Activated naive CD8-positive, alpha-beta T cell treated with anti-CD3 and anti-CD28 coated beads, Interleukin-2, amount 10 ng/mL, durations not matched to agents 7 days and 5 days (primary cell): ENCODE data around the gene EPAS1. TPM values are rescaled to one million over a fixed set of nuclear protein-coding genes. Genes with fewer than 3 reads are reported as not detected.

Experiments used
- ATAC-seq: fragments of 150-1000 bp; cut with Tn5 transposase; one replicate; pipeline ENCODE4 v1.10.0; 2021; ENCODE audit warnings: low read depth, moderate library complexity
- POLR2A ChIA-PET: fragments of 350-600 bp; sonication (Branson Sonifier 250); formaldehyde crosslinking; loops from one replicate; lab custom pipeline; 2021; ENCODE audit warnings: antibody characterized with exemption; lab: Charles Lee
- DNase-seq: peaks from one replicate; pipeline ENCODE4 v3.0.0; 2021
- H3K27ac Mint-ChIP-seq: one replicate; pipeline ENCODE4 v1.8.0; 2022; ENCODE audit warnings: mild to moderate bottlenecking, mixed read lengths
- H3K27me3 Mint-ChIP-seq: one replicate; pipeline ENCODE4 v1.8.0; 2022; ENCODE audit warnings: mild to moderate bottlenecking, moderate library complexity, mixed read lengths
- H3K36me3 Mint-ChIP-seq: one replicate; pipeline ENCODE4 v1.8.0; 2021; ENCODE audit warnings: mild to moderate bottlenecking, mixed read lengths
- H3K4me1 Mint-ChIP-seq: one replicate; pipeline ENCODE4 v1.8.0; 2021; ENCODE audit warnings: mixed read lengths
- H3K4me3 Mint-ChIP-seq: one replicate; pipeline ENCODE4 v1.8.0; 2022; ENCODE audit warnings: mild to moderate bottlenecking, moderate library complexity, mixed read lengths
- H3K9me3 Mint-ChIP-seq: one replicate; pipeline ENCODE4 v1.8.0; 2021; ENCODE audit warnings: mixed read lengths
- total RNA-seq, 2 experiments: library from RNA; stranded (reverse); gene quantifications; one replicate each; pipeline ENCODE4 v1.2.3, GENCODE V29; 2021

Gene EPAS1
- total RNA-seq, 2 experiments from 2014 or later = 11.7 to 13.1 TPM

GRCh38 chr2:46377666-46378560 is 80.7 kb downstream of the EPAS1 start:
- POLR2A ChIA-PET = no interaction called here
- no peak overlapping the region for H3K27ac Mint-ChIP-seq

GRCh38 chr2:46378616-46379015 is 81.4 kb downstream of the EPAS1 start:
- POLR2A ChIA-PET = no interaction called here
- Mint-ChIP-seq H3K27me3 (peaks cover 6% of the 10 kb centered on the region), H3K4me3 (no peak overlapping the region), H3K4me1 (no peaks in the 10 kb centered on the region), H3K27ac (no peak overlapping the region), H3K36me3 (peaks cover 1% of the 10 kb centered on the region), H3K9me3 (no peaks in the 10 kb centered on the region)
- ATAC-seq (no peak), DNase-seq (no peak)

More at GRCh38 chr2:46377666-46378560, 80.7 kb downstream of the EPAS1 start:
- Mint-ChIP-seq H3K4me1 (no peaks in the 10 kb centered on the region), H3K9me3 (peaks cover 2% of the 10 kb centered on the region), H3K27me3 (peaks cover 6% of the 10 kb centered on the region), H3K36me3 (peaks cover 1% of the 10 kb centered on the region), H3K4me3 (no peak overlapping the region)
- no peak for DNase-seq
- ATAC-seq = no peak

GRCh38 chr2:46379213-46380037 is 82.2 kb downstream of the EPAS1 start:
- H3K27me3 Mint-ChIP-seq = peaks cover 5% of the 10 kb centered on the region
- H3K36me3 Mint-ChIP-seq = peaks cover 1% of the 10 kb centered on the region
- ATAC-seq (no peak), DNase-seq (no peak)
- POLR2A ChIA-PET = no interaction called here
- no peaks in the 10 kb centered on the region for H3K4me1 Mint-ChIP-seq
- no peaks in the 10 kb centered on the region for H3K9me3 Mint-ChIP-seq
- H3K27ac Mint-ChIP-seq = peak overlapping the region; percentile 31
- no peak overlapping the region for H3K4me3 Mint-ChIP-seq

- Mint-ChIP-seq H3K9me3 (no peaks in the 10 kb centered on the region), H3K4me1 (no peaks in the 10 kb centered on the region), H3K36me3 (peaks cover 1% of the 10 kb centered on the region), H3K27ac (peak overlapping the region; percentile 31), H3K4me3 (no peak overlapping the region), H3K27me3 (peaks cover 4% of the 10 kb centered on the region)
- ATAC-seq (no peak), DNase-seq (no peak)
- POLR2A ChIA-PET = no interaction called here
These were observed 83.1 kb downstream of the EPAS1 start for GRCh38 chr2:46380038-46380940.

GRCh38 chr2:46381263-46381849 is 84.1 kb downstream of the EPAS1 start:
- Mint-ChIP-seq H3K36me3 (peaks cover 1% of the 10 kb centered on the region), H3K9me3 (no peaks in the 10 kb centered on the region), H3K27me3 (peaks cover 4% of the 10 kb centered on the region), H3K27ac (no peak overlapping the region), H3K4me3 (no peak overlapping the region), H3K4me1 (no peaks in the 10 kb centered on the region)
- no peak for DNase-seq
- POLR2A ChIA-PET = no interaction called here
- no peak for ATAC-seq

GRCh38 chr2:46381871-46382270 is 84.7 kb downstream of the EPAS1 start:
- POLR2A ChIA-PET = no interaction called here
- Mint-ChIP-seq H3K27me3 (peaks cover 4% of the 10 kb centered on the region), H3K9me3 (no peaks in the 10 kb centered on the region), H3K4me1 (no peaks in the 10 kb centered on the region), H3K4me3 (no peak overlapping the region), H3K27ac (no peak overlapping the region), H3K36me3 (peaks cover 1% of the 10 kb centered on the region)
- DNase-seq (no peak), ATAC-seq (no peak)

GRCh38 chr2:46382331-46383112 is 85.3 kb downstream of the EPAS1 start:
- ATAC-seq (no peak), DNase-seq (no peak)
- Mint-ChIP-seq H3K27ac (no peak overlapping the region), H3K27me3 (peaks cover 4% of the 10 kb centered on the region), H3K36me3 (peaks cover 1% of the 10 kb centered on the region), H3K9me3 (no peaks in the 10 kb centered on the region), H3K4me1 (peaks cover 2% of the 10 kb centered on the region), H3K4me3 (no peak overlapping the region)
- POLR2A ChIA-PET = no interaction called here

GRCh38 chr2:46383113-46383395 is 85.8 kb downstream of the EPAS1 start:
- ATAC-seq = no peak
- Mint-ChIP-seq H3K4me3 (no peak overlapping the region), H3K4me1 (peaks cover 3% of the 10 kb centered on the region), H3K9me3 (no peaks in the 10 kb centered on the region), H3K36me3 (peaks cover 1% of the 10 kb centered on the region), H3K27ac (no peak overlapping the region), H3K27me3 (peaks cover 4% of the 10 kb centered on the region)
- POLR2A ChIA-PET = no interaction called here
- DNase-seq = no peak

GRCh38 chr2:46383784-46384456 is 86.7 kb downstream of the EPAS1 start:
- ATAC-seq (no peak), DNase-seq (no peak)
- no peak overlapping the region for H3K4me3 Mint-ChIP-seq
- peaks cover 4% of the 10 kb centered on the region for H3K27me3 Mint-ChIP-seq
- POLR2A ChIA-PET = no interaction called here
- H3K4me1 Mint-ChIP-seq = peaks cover 3% of the 10 kb centered on the region
- H3K27ac Mint-ChIP-seq = no peak overlapping the region
- H3K9me3 Mint-ChIP-seq = no peaks in the 10 kb centered on the region
- H3K36me3 Mint-ChIP-seq = peaks cover 1% of the 10 kb centered on the region

GRCh38 chr2:46384457-46384815 is 87.2 kb downstream of the EPAS1 start:
- no peak for DNase-seq
- peaks cover 3% of the 10 kb centered on the region for H3K4me1 Mint-ChIP-seq

GRCh38 chr2:46385786-46386577 is 88.8 kb downstream of the EPAS1 start:
- no peak for ATAC-seq
- peaks cover 3% of the 10 kb centered on the region for H3K27me3 Mint-ChIP-seq
- peaks cover 1% of the 10 kb centered on the region for H3K36me3 Mint-ChIP-seq
- no peak overlapping the region for H3K27ac Mint-ChIP-seq
- no peaks in the 10 kb centered on the region for H3K9me3 Mint-ChIP-seq
- POLR2A ChIA-PET = no interaction called here
- DNase-seq = no peak
- no peak overlapping the region for H3K4me3 Mint-ChIP-seq
- H3K4me1 Mint-ChIP-seq = peaks cover 3% of the 10 kb centered on the region

More at GRCh38 chr2:46384457-46384815, 87.2 kb downstream of the EPAS1 start:
- H3K9me3 Mint-ChIP-seq = no peaks in the 10 kb centered on the region
- peaks cover 4% of the 10 kb centered on the region for H3K27me3 Mint-ChIP-seq
- POLR2A ChIA-PET = no interaction called here
- no peak overlapping the region for H3K4me3 Mint-ChIP-seq
- H3K36me3 Mint-ChIP-seq = peaks cover 1% of the 10 kb centered on the region
- H3K27ac Mint-ChIP-seq = no peak overlapping the region
- no peak for ATAC-seq
